Hepatocyte (in vitro differentiated cells): ENCODE results near the gene THSD4. TPM values are rescaled to one million over a fixed set of nuclear protein-coding genes. Genes with fewer than 3 reads are reported as not detected.
A peak's percentile ranks its signal among the peaks of the same experiment; 100 is the strongest.

Experiments
- DNase-seq: peaks from one replicate; pipeline ENCODE4 v3.0.0-alpha.2; 2016; ENCODE audit warnings: low spot score
- H2AFZ ChIP-seq: fragments of 200-600 bp; sonication (generic); 2 replicates; pipeline ENCODE4 v1.6.0; 2016; ENCODE audit warnings: antibody characterized with exemption, mild to moderate bottlenecking
- H3K27ac ChIP-seq: fragments of 200-600 bp; sonication (generic); 2 replicates; pipeline ENCODE4 v1.5.1; 2016; ENCODE audit warnings: mild to moderate bottlenecking
- H3K27me3 ChIP-seq: fragments of 200-600 bp; sonication (generic); 2 replicates; pipeline ENCODE4 v1.6.1; 2016
- H3K36me3 ChIP-seq: fragments of 200-600 bp; sonication (generic); replicated peaks from 2 replicates; pipeline ENCODE4 v1.5.1; 2016; ENCODE audit warnings: low read depth; ENCODE audit not compliant: insufficient read depth
- H3K4me1 ChIP-seq: fragments of 200-600 bp; sonication (generic); 2 replicates; pipeline ENCODE4 v1.5.1; 2016; ENCODE audit warnings: mild to moderate bottlenecking, moderate library complexity; ENCODE audit not compliant: insufficient read depth
- H3K4me2 ChIP-seq: fragments of 200-600 bp; sonication (generic); 2 replicates; pipeline ENCODE4 v1.6.0; 2016
- H3K4me3 ChIP-seq: fragments of 200-600 bp; sonication (generic); 2 replicates; pipeline ENCODE4 v1.5.1; 2016; ENCODE audit warnings: mild to moderate bottlenecking
- H3K79me2 ChIP-seq: fragments of 200-600 bp; sonication (generic); 2 replicates; pipeline ENCODE4 v1.6.0; 2017; ENCODE audit warnings: mild to moderate bottlenecking
- H3K9me2 ChIP-seq: fragments of 200-600 bp; sonication (generic); replicated peaks from 2 replicates; pipeline ENCODE4 v1.6.0; 2017; ENCODE audit warnings: mild to moderate bottlenecking; ENCODE audit not compliant: insufficient read depth
- H3K9me3 ChIP-seq: fragments of 200-600 bp; sonication (generic); 2 replicates; pipeline ENCODE4 v1.5.1; 2016; ENCODE audit warnings: low read depth, mild to moderate bottlenecking
- H4K20me1 ChIP-seq: fragments of 200-600 bp; sonication (generic); 2 replicates; pipeline ENCODE4 v1.6.0; 2016; ENCODE audit warnings: mild to moderate bottlenecking; ENCODE audit not compliant: insufficient read depth, poor library complexity, severe bottlenecking
- EZH2 ChIP-seq: fragments of 200-600 bp; sonication (generic); IDR thresholded peaks from 2 replicates; pipeline ENCODE4 v1.6.1; 2016; ENCODE audit warnings: antibody characterized with exemption, mild to moderate bottlenecking, borderline replicate concordance
- EZH2phosphoT487 ChIP-seq: fragments of 200-600 bp; sonication (generic); IDR thresholded peaks from one replicate; pipeline ENCODE4 v1.6.1; 2018; ENCODE audit warnings: antibody characterized with exemption, mild to moderate bottlenecking, low read depth, moderate library complexity; ENCODE audit not compliant: unreplicated experiment, severe bottlenecking
- WGBS: methylation state at CpG from one replicate; pipeline ENCODE4 v1.1.6; 2016; ENCODE audit warnings: low lambda C conversion rate; ENCODE audit errors: missing lambda C conversion rate; 5-methylcytosine and 5-hydroxymethylcytosine counted together
- polyA plus RNA-seq: library from polyadenylated mRNA; unstranded; fragments of >200 nt; fragmentation: Nextera tagmentation; extraction: Ambion mirVana; gene quantifications from 2 replicates; pipeline ENCODE4 v1.2.1, GENCODE V29; 2016
- total RNA-seq: library from RNA; depleted of rRNA; stranded (reverse); fragments of >200 nt; gene quantifications from 2 replicates; pipeline ENCODE4 v1.2.3, GENCODE V29; 2014
- TF ChIP-seq, protein P1 (sequence below): fragments of 200-600 bp; sonication (generic); IDR thresholded peaks from 2 replicates; pipeline ENCODE4 v1.5.1; 2016; ENCODE audit warnings: antibody characterized with exemption, mild to moderate bottlenecking; ENCODE audit not compliant: poor library complexity

Gene THSD4
- total and polyA plus RNA-seq, 2 experiments from 2014 or later = 4.3 to 7.0 TPM

DNA sequence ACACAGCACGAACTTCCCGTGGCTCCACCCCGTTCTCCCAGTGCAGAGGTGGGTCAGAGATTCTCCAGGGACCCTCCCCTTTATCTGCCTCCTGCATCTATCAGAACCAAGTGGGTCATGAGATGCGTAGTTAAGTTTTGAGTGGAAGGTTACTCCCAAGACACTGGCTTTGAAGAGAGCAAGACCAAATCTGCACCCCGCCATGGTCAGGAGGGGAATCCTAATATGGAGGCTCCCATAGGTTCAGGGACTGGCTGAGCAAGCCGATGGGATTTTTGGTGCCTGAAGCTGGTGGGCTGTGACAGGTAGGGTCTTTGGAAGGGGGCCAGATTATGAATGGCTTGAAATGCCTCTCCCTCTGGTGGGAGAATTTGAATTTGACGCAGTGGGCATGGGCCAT, 488.1 kb downstream of the THSD4 start:
- Histone ChIP-seq H3K27ac (no peak overlapping the region), H3K79me2 (no peaks in the 10 kb centered on the region), H3K36me3 (no peaks in the 10 kb centered on the region), H3K9me3 (no peaks in the 10 kb centered on the region), H4K20me1 (no peaks in the 10 kb centered on the region), H2AFZ (no peak overlapping the region), H3K4me1 (peaks cover 28% of the 10 kb centered on the region), H3K4me2 (no peak overlapping the region), H3K9me2 (no peaks in the 10 kb centered on the region), H3K27me3 (no peaks in the 10 kb centered on the region), H3K4me3 (no peak overlapping the region)
- DNase-seq = no peak
- WGBS = 66% methylated on average over 7 of the region's 7 CpGs
- TF ChIP-seq, protein P1, sequence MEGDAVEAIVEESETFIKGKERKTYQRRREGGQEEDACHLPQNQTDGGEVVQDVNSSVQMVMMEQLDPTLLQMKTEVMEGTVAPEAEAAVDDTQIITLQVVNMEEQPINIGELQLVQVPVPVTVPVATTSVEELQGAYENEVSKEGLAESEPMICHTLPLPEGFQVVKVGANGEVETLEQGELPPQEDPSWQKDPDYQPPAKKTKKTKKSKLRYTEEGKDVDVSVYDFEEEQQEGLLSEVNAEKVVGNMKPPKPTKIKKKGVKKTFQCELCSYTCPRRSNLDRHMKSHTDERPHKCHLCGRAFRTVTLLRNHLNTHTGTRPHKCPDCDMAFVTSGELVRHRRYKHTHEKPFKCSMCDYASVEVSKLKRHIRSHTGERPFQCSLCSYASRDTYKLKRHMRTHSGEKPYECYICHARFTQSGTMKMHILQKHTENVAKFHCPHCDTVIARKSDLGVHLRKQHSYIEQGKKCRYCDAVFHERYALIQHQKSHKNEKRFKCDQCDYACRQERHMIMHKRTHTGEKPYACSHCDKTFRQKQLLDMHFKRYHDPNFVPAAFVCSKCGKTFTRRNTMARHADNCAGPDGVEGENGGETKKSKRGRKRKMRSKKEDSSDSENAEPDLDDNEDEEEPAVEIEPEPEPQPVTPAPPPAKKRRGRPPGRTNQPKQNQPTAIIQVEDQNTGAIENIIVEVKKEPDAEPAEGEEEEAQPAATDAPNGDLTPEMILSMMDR = no peak
- TF ChIP-seq EZH2phosphoT487 (no peak), EZH2 (no peak)

DNA sequence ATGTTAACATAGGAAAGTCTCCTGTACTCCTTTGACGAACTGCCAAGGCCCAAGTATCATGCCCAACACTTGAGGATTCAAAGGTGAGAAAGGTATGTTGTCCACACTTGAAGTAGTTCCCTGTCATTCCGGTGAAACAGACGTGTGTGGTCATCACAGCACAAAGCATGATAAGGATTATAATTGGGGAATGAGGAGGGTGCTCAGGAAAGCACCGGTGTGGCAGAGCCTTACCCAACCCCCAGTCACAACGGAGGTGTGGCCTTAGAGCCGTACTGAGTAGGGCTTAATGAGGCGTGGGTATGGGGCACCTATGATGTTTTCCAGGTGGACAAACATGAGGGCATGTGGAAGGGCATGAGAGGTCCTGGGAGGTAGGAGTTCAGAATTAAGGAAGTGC, 492.1 kb downstream of the THSD4 start:
- no peak overlapping the region for H3K4me2 ChIP-seq
- no peak overlapping the region for H3K27ac ChIP-seq
- no peak for DNase-seq
- H3K4me1 ChIP-seq = peaks cover 15% of the 10 kb centered on the region
- H3K9me3 ChIP-seq = no peaks in the 10 kb centered on the region
- H3K4me3 ChIP-seq = no peak overlapping the region
- no peaks in the 10 kb centered on the region for H3K9me2 ChIP-seq
- WGBS = 95% methylated on average over 7 of the region's 7 CpGs
- no peaks in the 10 kb centered on the region for H3K79me2 ChIP-seq
- no peaks in the 10 kb centered on the region for H3K27me3 ChIP-seq
- no peak overlapping the region for H2AFZ ChIP-seq
- no peaks in the 10 kb centered on the region for H3K36me3 ChIP-seq
- TF ChIP-seq, protein P1 = no peak
- no peak for TF ChIP-seq EZH2phosphoT487
- TF ChIP-seq EZH2 = no peak
- H4K20me1 ChIP-seq = no peaks in the 10 kb centered on the region

DNA sequence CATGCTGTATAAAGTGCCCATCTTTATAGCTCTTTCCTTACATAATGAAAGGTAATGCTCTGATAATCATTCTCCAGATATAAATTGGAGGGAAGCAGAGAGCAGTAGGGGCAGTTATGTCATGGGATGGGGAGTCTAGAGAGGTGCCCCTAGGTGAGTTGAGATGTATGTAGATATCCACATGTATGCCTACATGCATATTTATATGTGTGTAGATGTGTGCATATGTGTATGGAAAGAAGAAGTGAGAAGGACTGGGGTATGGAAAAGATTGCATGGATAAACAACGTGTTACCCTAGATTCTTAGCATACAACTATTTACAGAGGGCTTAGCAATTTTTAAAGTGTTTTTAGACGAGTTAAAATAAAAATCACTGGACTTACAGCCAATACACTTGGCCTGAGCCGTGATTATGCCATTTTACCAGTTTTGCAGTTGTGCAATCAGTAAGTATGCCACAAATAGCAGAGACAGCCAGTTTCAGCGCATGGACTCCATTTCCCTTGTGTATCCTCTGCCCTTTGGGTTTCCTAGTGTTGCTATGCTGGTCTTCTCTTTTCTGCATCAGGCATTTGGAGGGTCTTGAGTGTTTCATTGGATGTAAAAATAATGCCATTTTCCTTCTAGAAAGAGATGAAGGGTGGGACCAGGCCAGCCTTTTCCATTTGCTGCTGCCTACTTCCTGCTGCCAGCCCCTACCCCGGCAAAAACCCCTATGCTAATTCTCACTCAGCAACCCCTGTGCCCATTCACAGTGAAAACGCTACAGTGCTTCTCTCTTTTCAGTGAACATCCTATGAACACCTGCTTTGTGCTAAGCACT, 495.7 kb downstream of the THSD4 start:
- Histone ChIP-seq H2AFZ (no peak overlapping the region), H3K4me2 (no peak overlapping the region), H4K20me1 (no peaks in the 10 kb centered on the region), H3K27ac (peak overlapping the region; percentile 68), H3K9me3 (no peaks in the 10 kb centered on the region), H3K36me3 (no peaks in the 10 kb centered on the region), H3K4me1 (peaks cover 15% of the 10 kb centered on the region), H3K4me3 (no peak overlapping the region), H3K9me2 (no peaks in the 10 kb centered on the region), H3K27me3 (no peaks in the 10 kb centered on the region), H3K79me2 (no peaks in the 10 kb centered on the region)
- 78% methylated on average over 6 of the region's 6 CpGs for WGBS
- no peak for DNase-seq
- no peak for TF ChIP-seq EZH2
- TF ChIP-seq, protein P1 = no peak
- TF ChIP-seq EZH2phosphoT487 = no peak
